Stomach (tissue), 4 donors: Measurements from ENCODE around the gene KIFC3.

Source experiments
- POLR2A ChIP-seq, 4 donors: fragments of 450-650 bp; IDR thresholded peaks; one replicate each; pipeline ENCODE4 v1.6.1; 2016; ENCODE audit warnings: antibody characterized with exemption in 4 of 4, control low read depth in 2 of 4, mild to moderate bottlenecking in 1 of 4, moderate library complexity in 1 of 4
- POLR2AphosphoS5 ChIP-seq, 3 donors: sonication (generic); formaldehyde crosslinking; IDR thresholded peaks; one replicate each; pipeline ENCODE4 v1.6.1; 2016; ENCODE audit warnings: antibody characterized with exemption in 3 of 3
- TF ChIP-seq, protein P1 (sequence below), 7 experiments: fragments of 450-650 bp in 4 of 7; fragments of 200-600 bp in 3 of 7; sonication (generic) in 3 of 7; IDR thresholded peaks; one replicate each; pipeline ENCODE4 v1.5.1; 2016 to 2019; ENCODE audit warnings: antibody characterized with exemption in 7 of 7, control low read depth in 2 of 7, mild to moderate bottlenecking in 1 of 7

DNA sequence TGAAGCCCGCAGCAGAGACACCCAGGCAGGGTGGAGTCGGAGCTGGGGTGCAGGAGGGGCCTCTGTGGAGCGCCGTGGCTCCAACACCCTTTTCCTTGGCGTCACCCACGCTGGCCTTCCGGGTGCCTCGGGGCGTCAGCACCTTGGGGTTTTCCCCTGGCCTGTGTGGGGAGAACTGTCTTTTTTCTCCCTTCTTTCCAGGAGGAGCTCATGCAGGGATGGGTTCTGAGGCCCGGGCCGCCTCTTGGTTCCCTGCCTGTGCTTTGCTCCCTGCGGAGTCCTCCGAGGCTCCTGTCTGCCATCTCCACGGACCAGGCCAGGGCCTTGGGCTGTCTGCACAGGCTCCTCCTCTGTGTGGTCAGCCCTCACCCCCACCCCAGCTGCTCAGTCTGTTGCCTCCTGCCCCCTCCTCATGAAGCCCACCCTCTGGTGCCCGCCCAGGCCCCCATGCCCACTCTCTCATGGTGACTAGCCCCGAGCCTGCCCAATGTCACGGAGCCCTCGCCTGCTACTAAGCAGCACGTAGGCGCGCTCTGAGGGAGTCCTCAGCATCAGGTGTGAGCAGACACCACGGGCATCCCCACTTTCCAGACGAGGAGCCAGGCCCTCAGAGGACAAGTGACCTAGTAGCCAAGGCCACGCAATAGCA lies 61.7 kb downstream of the KIFC3 start:
- TF ChIP-seq, protein P1, sequence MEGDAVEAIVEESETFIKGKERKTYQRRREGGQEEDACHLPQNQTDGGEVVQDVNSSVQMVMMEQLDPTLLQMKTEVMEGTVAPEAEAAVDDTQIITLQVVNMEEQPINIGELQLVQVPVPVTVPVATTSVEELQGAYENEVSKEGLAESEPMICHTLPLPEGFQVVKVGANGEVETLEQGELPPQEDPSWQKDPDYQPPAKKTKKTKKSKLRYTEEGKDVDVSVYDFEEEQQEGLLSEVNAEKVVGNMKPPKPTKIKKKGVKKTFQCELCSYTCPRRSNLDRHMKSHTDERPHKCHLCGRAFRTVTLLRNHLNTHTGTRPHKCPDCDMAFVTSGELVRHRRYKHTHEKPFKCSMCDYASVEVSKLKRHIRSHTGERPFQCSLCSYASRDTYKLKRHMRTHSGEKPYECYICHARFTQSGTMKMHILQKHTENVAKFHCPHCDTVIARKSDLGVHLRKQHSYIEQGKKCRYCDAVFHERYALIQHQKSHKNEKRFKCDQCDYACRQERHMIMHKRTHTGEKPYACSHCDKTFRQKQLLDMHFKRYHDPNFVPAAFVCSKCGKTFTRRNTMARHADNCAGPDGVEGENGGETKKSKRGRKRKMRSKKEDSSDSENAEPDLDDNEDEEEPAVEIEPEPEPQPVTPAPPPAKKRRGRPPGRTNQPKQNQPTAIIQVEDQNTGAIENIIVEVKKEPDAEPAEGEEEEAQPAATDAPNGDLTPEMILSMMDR (IDR thresholded peaks at IDR 0.05): no peak
- no peak for TF ChIP-seq POLR2A (IDR thresholded peaks at IDR 0.05)
- no peak for TF ChIP-seq POLR2AphosphoS5 (IDR thresholded peaks at IDR 0.05)
